GM19328 (cell line): ENCODE results near the gene LOXL1.
"Not testable (repeated sequence)": the region's sequence is repeated elsewhere in the genome, so short reads cannot be mapped to it uniquely, and the experiment has no call there.

Source experiments
- ATAC-seq: cut with Tn5 transposase; IDR thresholded peaks from one replicate; pipeline ENCODE4 v1.9.1; 2021; ENCODE audit warnings: mild to moderate bottlenecking, moderate library complexity; ENCODE audit not compliant: unreplicated experiment

The LOXL1 gene

GRCh38 chr15:73951601-73952000 is 25.3 kb downstream of the LOXL1 start:
- no peak for ATAC-seq

- ATAC-seq: no peak
Measured at GRCh38 chr15:73952171-73952912, 26.1 kb downstream of the LOXL1 start.

GRCh38 chr15:73952913-73953750 is 26.9 kb downstream of the LOXL1 start:
- ATAC-seq: no peak

- ATAC-seq: no peak
Measured at GRCh38 chr15:73954188-73955145, 28.2 kb downstream of the LOXL1 start.

- ATAC-seq: no peak
Measured at GRCh38 chr15:73955326-73955725, 29.1 kb downstream of the LOXL1 start.

- ATAC-seq: no peak
Measured at GRCh38 chr15:73955861-73956742, 29.8 kb downstream of the LOXL1 start.

- no peak for ATAC-seq
Measured at GRCh38 chr15:73956743-73957135, 30.5 kb downstream of the LOXL1 start.

- ATAC-seq: no peak
Measured at GRCh38 chr15:73957276-73957675, 31.0 kb downstream of the LOXL1 start.

GRCh38 chr15:73957785-73958184 is 31.5 kb downstream of the LOXL1 start:
- ATAC-seq: no peak

- no peak for ATAC-seq
Measured at GRCh38 chr15:73959012-73959581, 32.8 kb downstream of the LOXL1 start.

- no peak for ATAC-seq
Measured at GRCh38 chr15:73959801-73960200, 33.5 kb downstream of the LOXL1 start.

- ATAC-seq: not testable (repeated sequence)
Measured at GRCh38 chr15:73960472-73961070, 34.3 kb downstream of the LOXL1 start.

GRCh38 chr15:73962433-73962832 is 36.2 kb downstream of the LOXL1 start:
- ATAC-seq: no peak

- ATAC-seq: peak; percentile 53
Measured at GRCh38 chr15:73964736-73965093, 38.5 kb downstream of the LOXL1 start.

- peak; percentile 21 for ATAC-seq
Measured at GRCh38 chr15:73965094-73965757, 39.0 kb downstream of the LOXL1 start.

GRCh38 chr15:73965758-73966113 is 39.5 kb downstream of the LOXL1 start:
- ATAC-seq: no peak

- ATAC-seq: no peak
Measured at GRCh38 chr15:73968461-73968860, 42.2 kb downstream of the LOXL1 start.

- no peak for ATAC-seq
Measured at GRCh38 chr15:73969151-73969759, 43.0 kb downstream of the LOXL1 start.
